NCI-H1436 treated with DMSO at 0.1 percent for 48 hours (cell line): ENCODE measurements around the gene YWHAQ.

Source experiments
- DNase-seq: peaks from one replicate; lab custom pipeline; 2025; lab: John Stamatoyannopoulos, UW

YWHAQ gene

GRCh38 chr2:9630736-9631552, at the start of gene YWHAQ:
Gene YWHAQ (minus strand): TSS chr2:9630997. CDS start chr2:9630452, 545 bp downstream.
- DNase-seq, result peak; percentile 95

GRCh38 chr2:9680082-9680481, 49.3 kb upstream of the YWHAQ start:
- no peak for DNase-seq

GRCh38 chr2:9679218-9679617, 48.4 kb upstream of the YWHAQ start:
- DNase-seq, result no peak

- no peak for DNase-seq
Observed at GRCh38 chr2:9678544-9678943, 47.7 kb upstream of the YWHAQ start.

GRCh38 chr2:9675415-9676351, 44.9 kb upstream of the YWHAQ start:
- peak; percentile 6 for DNase-seq

GRCh38 chr2:9674891-9675414, 44.2 kb upstream of the YWHAQ start:
- no peak for DNase-seq

GRCh38 chr2:9673914-9674481, 43.2 kb upstream of the YWHAQ start:
- no peak for DNase-seq

- DNase-seq, result peak; percentile 60
Observed at GRCh38 chr2:9668687-9669345, 38.0 kb upstream of the YWHAQ start.

- no peak for DNase-seq
Observed at GRCh38 chr2:9667826-9668225, 37.0 kb upstream of the YWHAQ start.

- DNase-seq, result no peak
Observed at GRCh38 chr2:9666306-9666705, 35.5 kb upstream of the YWHAQ start.

- no peak for DNase-seq
Observed at GRCh38 chr2:9665898-9666297, 35.1 kb upstream of the YWHAQ start.

GRCh38 chr2:9664365-9664764, 33.6 kb upstream of the YWHAQ start:
- no peak for DNase-seq

- DNase-seq, result peak; percentile 12
Observed at GRCh38 chr2:9663008-9663879, 32.4 kb upstream of the YWHAQ start.

GRCh38 chr2:9661261-9661660, 30.5 kb upstream of the YWHAQ start:
- DNase-seq, result no peak

- DNase-seq, result no peak
Observed at GRCh38 chr2:9660781-9661180, 30.0 kb upstream of the YWHAQ start.

GRCh38 chr2:9660154-9660553, 29.4 kb upstream of the YWHAQ start:
- DNase-seq, result no peak

- no peak for DNase-seq
Observed at GRCh38 chr2:9658972-9659371, 28.2 kb upstream of the YWHAQ start.

GRCh38 chr2:9657731-9658130, 26.9 kb upstream of the YWHAQ start:
- no peak for DNase-seq

GRCh38 chr2:9657083-9657482, 26.3 kb upstream of the YWHAQ start:
- no peak for DNase-seq

GRCh38 chr2:9656270-9656766, 25.5 kb upstream of the YWHAQ start:
- no peak for DNase-seq
